GM12892 (cell line): ENCODE results near the gene SLC26A6.

Experiments
- POLR2A ChIP-seq: IDR thresholded peaks from 2 replicates; pipeline ENCODE4 v1.6.1; 2011; ENCODE audit warnings: low read depth, low read length, control low read depth
- TAF1 ChIP-seq: IDR thresholded peaks from 2 replicates; pipeline ENCODE4 v1.6.1; 2011; ENCODE audit warnings: low read depth, mild to moderate bottlenecking, control low read depth, low read length, borderline replicate concordance

- no peak for TF ChIP-seq TAF1
- TF ChIP-seq POLR2A, result no peak
Measured at GRCh38 chr3:48585411-48585810, 49.9 kb downstream of the SLC26A6 start.
